GM19455 (cell line): ENCODE measurements around the gene AMZ1.
"Not testable (repeated sequence)": the region's sequence is repeated elsewhere in the genome, so short reads cannot be mapped to it uniquely, and the experiment has no call there.

ENCODE experiments used
- ATAC-seq: cut with Tn5 transposase; IDR thresholded peaks from one replicate; pipeline ENCODE4 v1.9.1; 2021; ENCODE audit not compliant: unreplicated experiment

Gene AMZ1

GRCh38 chr7:2738766-2739549 is 51.0 kb downstream of the AMZ1 start:
- no peak for ATAC-seq

GRCh38 chr7:2743523-2744185 is 55.7 kb downstream of the AMZ1 start:
- ATAC-seq, result not testable (repeated sequence)

- ATAC-seq, result not testable (repeated sequence)
Measured at GRCh38 chr7:2748684-2749083, 60.7 kb downstream of the AMZ1 start.

- ATAC-seq, result no peak
Measured at GRCh38 chr7:2750004-2750407, 62.0 kb downstream of the AMZ1 start.

GRCh38 chr7:2751086-2751485 is 63.1 kb downstream of the AMZ1 start:
- ATAC-seq, result no peak

- ATAC-seq, result no peak
Measured at GRCh38 chr7:2753148-2753547, 65.1 kb downstream of the AMZ1 start.

GRCh38 chr7:2754086-2754485 is 66.1 kb downstream of the AMZ1 start:
- ATAC-seq, result no peak

- ATAC-seq, result no peak
Measured at GRCh38 chr7:2754912-2755311, 66.9 kb downstream of the AMZ1 start.

- ATAC-seq, result no peak
Measured at GRCh38 chr7:2755531-2755930, 67.5 kb downstream of the AMZ1 start.

- ATAC-seq, result no peak
Measured at GRCh38 chr7:2757361-2757903, 69.4 kb downstream of the AMZ1 start.

- ATAC-seq, result peak; percentile 70
Measured at GRCh38 chr7:2757904-2758672, 70.1 kb downstream of the AMZ1 start.

GRCh38 chr7:2758673-2759616 is 70.9 kb downstream of the AMZ1 start:
- ATAC-seq, result no peak

GRCh38 chr7:2759736-2760097 is 71.7 kb downstream of the AMZ1 start:
- no peak for ATAC-seq

GRCh38 chr7:2760098-2760889 is 72.3 kb downstream of the AMZ1 start:
- no peak for ATAC-seq

- no peak for ATAC-seq
Measured at GRCh38 chr7:2761131-2761624, 73.2 kb downstream of the AMZ1 start.

GRCh38 chr7:2761801-2762497 is 73.9 kb downstream of the AMZ1 start:
- no peak for ATAC-seq

GRCh38 chr7:2763597-2763996 is 75.6 kb downstream of the AMZ1 start:
- no peak for ATAC-seq

GRCh38 chr7:2764621-2765020 is 76.6 kb downstream of the AMZ1 start:
- no peak for ATAC-seq
